ENCODE measurements around the gene KLF16. TPM values are rescaled to one million over a fixed set of nuclear protein-coding genes. Genes with fewer than 3 reads are reported as not detected.
A peak's percentile ranks its signal among the peaks of the same experiment; 100 is the strongest.

The KLF16 gene
- total RNA-seq, 1 experiment from 2014 or later, result 45.5 TPM

DNA sequence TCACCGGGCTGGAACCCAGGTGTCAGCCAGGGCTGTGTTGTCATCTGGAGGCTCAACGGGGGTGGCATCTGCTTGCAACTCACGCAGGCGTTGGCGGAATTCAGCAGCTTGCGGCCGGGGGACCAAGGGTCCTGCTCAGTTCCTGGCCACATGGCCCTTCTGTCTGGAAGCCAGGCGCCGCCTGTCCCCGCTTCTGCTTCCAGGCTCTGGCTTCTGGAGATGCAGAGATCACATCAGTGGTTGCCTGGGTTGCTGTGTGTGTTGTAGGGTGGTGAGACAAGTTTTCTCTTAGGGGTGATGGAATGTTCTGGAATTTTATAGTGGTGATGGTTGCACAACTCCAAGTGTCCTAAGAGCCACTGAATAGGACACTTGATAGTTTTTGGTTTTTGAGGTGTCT, 46.8 kb upstream of the KLF16 start:
- H3K27me3 Mint-ChIP-seq (ENCODE audit: insufficient read depth, unreplicated experiment), result no peaks in the 10 kb centered on the region
- CTCF ChIA-PET, result interaction anchor here (0.6 kb wide), 1 partner anchor 1451 kb away, joined by 3 read pairs; no protein-coding TSS in a partner anchor
- no TSS peak for BruUV-seq (replicated peaks)
- DNase-seq (ENCODE audit: unreplicated experiment), result no peak
- no peak overlapping the region for H3K27ac Mint-ChIP-seq (ENCODE audit: low read depth, unreplicated experiment)
- peaks cover 6% of the 10 kb centered on the region for H3K4me1 Mint-ChIP-seq (ENCODE audit: insufficient read depth, unreplicated experiment)
- POLR2A ChIA-PET, result interaction anchor here (0.5 kb wide), 1 partner anchor 25 kb away, joined by 3 read pairs; no protein-coding TSS in a partner anchor
- TF ChIP-seq, protein P1, sequence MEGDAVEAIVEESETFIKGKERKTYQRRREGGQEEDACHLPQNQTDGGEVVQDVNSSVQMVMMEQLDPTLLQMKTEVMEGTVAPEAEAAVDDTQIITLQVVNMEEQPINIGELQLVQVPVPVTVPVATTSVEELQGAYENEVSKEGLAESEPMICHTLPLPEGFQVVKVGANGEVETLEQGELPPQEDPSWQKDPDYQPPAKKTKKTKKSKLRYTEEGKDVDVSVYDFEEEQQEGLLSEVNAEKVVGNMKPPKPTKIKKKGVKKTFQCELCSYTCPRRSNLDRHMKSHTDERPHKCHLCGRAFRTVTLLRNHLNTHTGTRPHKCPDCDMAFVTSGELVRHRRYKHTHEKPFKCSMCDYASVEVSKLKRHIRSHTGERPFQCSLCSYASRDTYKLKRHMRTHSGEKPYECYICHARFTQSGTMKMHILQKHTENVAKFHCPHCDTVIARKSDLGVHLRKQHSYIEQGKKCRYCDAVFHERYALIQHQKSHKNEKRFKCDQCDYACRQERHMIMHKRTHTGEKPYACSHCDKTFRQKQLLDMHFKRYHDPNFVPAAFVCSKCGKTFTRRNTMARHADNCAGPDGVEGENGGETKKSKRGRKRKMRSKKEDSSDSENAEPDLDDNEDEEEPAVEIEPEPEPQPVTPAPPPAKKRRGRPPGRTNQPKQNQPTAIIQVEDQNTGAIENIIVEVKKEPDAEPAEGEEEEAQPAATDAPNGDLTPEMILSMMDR (IDR thresholded peaks at IDR 0.05; ENCODE audit: unreplicated experiment), result no peak
- intact Hi-C loops (cut with micrococcal nuclease), result no loop called here
- H3K9me3 Mint-ChIP-seq (ENCODE audit: unreplicated experiment), result no peaks in the 10 kb centered on the region
- H3K4me3 Mint-ChIP-seq (ENCODE audit: unreplicated experiment), result no peak overlapping the region
- peaks cover 6% of the 10 kb centered on the region for H3K36me3 Mint-ChIP-seq (ENCODE audit: insufficient read depth, unreplicated experiment)

DNA sequence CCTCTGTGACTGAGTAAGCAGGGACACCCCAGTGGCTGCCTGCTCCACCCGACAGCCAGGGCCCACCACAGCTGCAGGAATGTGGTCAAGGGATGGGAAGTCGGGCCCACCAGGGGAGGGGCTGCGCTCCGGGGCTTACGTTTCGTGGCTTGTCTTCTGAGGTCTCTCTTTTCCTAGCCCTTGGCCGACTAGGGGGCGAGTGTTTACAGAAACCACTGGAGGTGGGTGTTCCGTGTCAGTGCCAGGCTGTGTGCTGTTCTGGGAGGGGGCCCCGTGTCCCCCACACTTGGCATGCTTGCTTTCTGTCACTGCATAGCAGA, 46.3 kb upstream of the KLF16 start:
- Mint-ChIP-seq H3K9me3 (ENCODE audit: unreplicated experiment) (no peaks in the 10 kb centered on the region), H3K36me3 (ENCODE audit: insufficient read depth, unreplicated experiment) (peaks cover 7% of the 10 kb centered on the region), H3K4me1 (ENCODE audit: insufficient read depth, unreplicated experiment) (peaks cover 6% of the 10 kb centered on the region), H3K4me3 (ENCODE audit: unreplicated experiment) (peak overlapping the region; percentile 40), H3K27ac (ENCODE audit: low read depth, unreplicated experiment) (no peak overlapping the region), H3K27me3 (ENCODE audit: insufficient read depth, unreplicated experiment) (no peaks in the 10 kb centered on the region)
- POLR2A ChIA-PET, result interaction anchor here (0.6 kb wide), 1 partner anchor 236 kb away, joined by 4 read pairs; no protein-coding TSS in a partner anchor
- DNase-seq (ENCODE audit: unreplicated experiment), result no peak
- intact Hi-C loops (cut with micrococcal nuclease), result loop anchor here (5.0 kb wide), 1 partner anchor 37 kb away; no protein-coding TSS in a partner anchor
- CTCF ChIA-PET, result interaction anchor here (0.6 kb wide), 1 partner anchor 1452 kb away, joined by 3 read pairs; no protein-coding TSS in a partner anchor
- TF ChIP-seq, protein P1 (IDR thresholded peaks at IDR 0.05; ENCODE audit: unreplicated experiment), result no peak
- no TSS peak for BruUV-seq (replicated peaks)

DNA sequence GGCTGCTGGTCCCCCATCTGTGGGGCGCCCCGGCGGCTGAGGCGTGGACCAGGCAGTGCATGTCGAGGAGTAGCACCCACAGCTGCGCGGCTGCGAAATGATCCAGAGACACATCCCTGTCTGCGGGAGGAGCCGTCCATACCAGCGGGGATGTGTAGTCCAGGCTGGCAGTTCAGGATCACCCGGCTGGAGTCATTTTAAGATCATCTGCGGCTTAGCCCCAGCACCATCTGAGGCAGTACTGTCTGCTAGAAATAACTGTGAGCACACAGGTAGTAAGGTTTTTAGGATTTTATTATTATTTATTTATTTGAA, 44.9 kb upstream of the KLF16 start:
- no TSS peak for BruUV-seq (replicated peaks)
- DNase-seq (ENCODE audit: unreplicated experiment), result no peak
- Mint-ChIP-seq H3K9me3 (ENCODE audit: unreplicated experiment) (no peaks in the 10 kb centered on the region), H3K27ac (ENCODE audit: low read depth, unreplicated experiment) (peak overlapping the region; percentile 85), H3K4me1 (ENCODE audit: insufficient read depth, unreplicated experiment) (peaks cover 6% of the 10 kb centered on the region), H3K4me3 (ENCODE audit: unreplicated experiment) (peak overlapping the region; percentile 66), H3K36me3 (ENCODE audit: insufficient read depth, unreplicated experiment) (peaks cover 5% of the 10 kb centered on the region), H3K27me3 (ENCODE audit: insufficient read depth, unreplicated experiment) (no peaks in the 10 kb centered on the region)
- CTCF ChIA-PET, result interaction anchor here (0.6 to 1.2 kb wide), 3 partner anchors 20 to 161 kb away, joined by 3 to 5 read pairs (median 3); no protein-coding TSS in a partner anchor
- POLR2A ChIA-PET, result interaction anchor here (0.7 to 0.9 kb wide), 3 partner anchors 24 to 173 kb away, joined by 3 to 4 read pairs (median 3); partner anchors contain the start of gene ABHD17A
- TF ChIP-seq, protein P1 (IDR thresholded peaks at IDR 0.05; ENCODE audit: unreplicated experiment), result no peak
- intact Hi-C loops (cut with micrococcal nuclease), result loop anchor here (5.0 kb wide), 1 partner anchor 36 kb away; no protein-coding TSS in a partner anchor

DNA sequence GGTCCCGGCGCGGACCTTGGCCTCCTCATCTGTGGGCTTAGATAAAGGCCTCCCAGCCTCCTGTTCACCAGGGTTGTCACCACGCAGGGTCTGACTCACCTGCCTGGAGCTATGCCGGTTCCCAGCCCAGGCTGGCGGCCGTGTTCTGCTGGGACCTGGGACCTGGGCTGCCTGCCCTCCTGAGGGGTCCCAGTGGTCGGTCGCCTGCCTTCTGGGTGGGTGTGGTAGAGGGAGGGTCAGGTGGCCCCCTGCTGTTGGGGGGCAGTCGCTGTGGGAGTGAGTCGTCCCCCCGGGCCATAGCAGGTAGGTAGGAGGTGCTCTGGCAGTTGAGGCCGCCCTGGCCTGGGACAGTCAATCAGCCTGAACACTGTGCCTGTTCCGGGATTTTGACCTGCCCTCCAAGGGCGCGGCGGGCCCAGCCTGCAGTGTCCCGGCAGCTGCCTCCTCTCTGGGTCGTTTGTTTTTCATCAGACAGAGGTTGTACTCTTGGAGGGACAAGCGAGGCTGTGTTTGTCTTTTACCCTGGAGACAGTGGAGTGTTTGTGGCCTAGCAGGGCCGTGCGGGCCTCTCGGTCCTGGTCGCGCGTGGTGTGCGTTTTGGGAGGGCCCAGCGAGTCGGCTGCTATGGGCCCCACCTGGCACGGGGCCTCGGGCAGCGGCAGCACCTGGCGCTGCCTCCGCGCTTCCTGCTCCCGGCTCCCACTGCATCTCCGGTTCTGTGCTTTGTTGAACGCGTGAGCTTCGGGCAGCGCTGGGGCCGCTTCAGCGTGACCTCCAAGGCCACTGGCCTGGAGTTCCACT, 44.4 kb upstream of the KLF16 start:
- CTCF ChIA-PET, result interaction anchor here (0.6 to 1.2 kb wide), 3 partner anchors 21 to 162 kb away, joined by 3 to 5 read pairs (median 3); no protein-coding TSS in a partner anchor
- Mint-ChIP-seq H3K27me3 (ENCODE audit: insufficient read depth, unreplicated experiment) (no peaks in the 10 kb centered on the region), H3K36me3 (ENCODE audit: insufficient read depth, unreplicated experiment) (peaks cover 4% of the 10 kb centered on the region), H3K9me3 (ENCODE audit: unreplicated experiment) (no peaks in the 10 kb centered on the region), H3K27ac (ENCODE audit: low read depth, unreplicated experiment) (peak overlapping the region; percentile 85), H3K4me3 (ENCODE audit: unreplicated experiment) (peak overlapping the region; percentile 66), H3K4me1 (ENCODE audit: insufficient read depth, unreplicated experiment) (peaks cover 6% of the 10 kb centered on the region)
- intact Hi-C loops (cut with micrococcal nuclease), result loop anchor here (5.0 kb wide), 1 partner anchor 35 kb away; no protein-coding TSS in a partner anchor
- DNase-seq (ENCODE audit: unreplicated experiment), result peak; percentile 69
- TF ChIP-seq, protein P1 (IDR thresholded peaks at IDR 0.05; ENCODE audit: unreplicated experiment), result no peak
- POLR2A ChIA-PET, result interaction anchor here (0.6 to 1.1 kb wide), 7 partner anchors 11 to 711 kb away, joined by 3 to 4 read pairs (median 3); no protein-coding TSS in a partner anchor
- no TSS peak for BruUV-seq (replicated peaks)
